ENCODE data around the gene HGF. TPM values are rescaled to one million over a fixed set of nuclear protein-coding genes. Genes with fewer than 3 reads are reported as not detected.

HGF gene
- total and polyA plus RNA-seq, 2 of the 8 experiments (the other 6 are each of a cell fraction or from before 2014, with no cell fraction given): 0.05 to 0.60 TPM

- Histone ChIP-seq H2AFZ (ENCODE audit: low read length) (no peak overlapping the region), H2BK120ac (replicated peaks; ENCODE audit: low read depth, low read length) (no peak overlapping the region), H4K8ac (ENCODE audit: extremely low read depth, insufficient read depth, low read length) (no peak overlapping the region), H4K5ac (ENCODE audit: insufficient read length, low read depth, low read length) (no peak overlapping the region), H3K4me2 (ENCODE audit: insufficient read depth in 1 of 2, low read depth in 2 of 2, low read length in 2 of 2) (no peak overlapping the region), H2BK20ac (ENCODE audit: low read length) (no peak overlapping the region), H4K91ac (replicated peaks; ENCODE audit: insufficient read length, low read length) (no peak overlapping the region), H2BK15ac (ENCODE audit: low read length) (no peak overlapping the region), H2BK5ac (ENCODE audit: low read depth, low read length) (no peak overlapping the region), H2BK12ac (ENCODE audit: low read depth, low read length) (no peak overlapping the region), H3K9me3 (ENCODE audit: insufficient read depth in 2 of 2, low read depth in 1 of 2, low read length in 1 of 2) (no peaks in the 10 kb centered on the region), H3K27me3 (replicated peaks in 1 of 4; ENCODE audit: control insufficient read depth in 3 of 4, extremely low read depth in 1 of 4, insufficient read depth in 3 of 4, low read length in 3 of 4) (no peaks in the 10 kb centered on the region), H3K4me3 (ENCODE audit: extremely low read depth in 1 of 4, insufficient read depth in 2 of 4, low read depth in 3 of 4, low read length in 4 of 4) (no peak overlapping the region), H3K18ac (ENCODE audit: extremely low read depth, low read length) (no peak overlapping the region), H3K4me1 (replicated peaks in 1 of 4; ENCODE audit: control insufficient read depth in 3 of 4, insufficient read depth in 4 of 4, low read length in 3 of 4) (no peaks in the 10 kb centered on the region), H3K79me1 (ENCODE audit: low read depth, low read length) (no peaks in the 10 kb centered on the region), H3K14ac (ENCODE audit: insufficient read length) (no peak overlapping the region), H4K20me1 (replicated peaks in 1 of 2; ENCODE audit: control insufficient read depth in 1 of 2, insufficient read depth in 2 of 2, low read length in 2 of 2) (no peaks in the 10 kb centered on the region), H3K23ac (ENCODE audit: insufficient read length) (no peak overlapping the region), H3K36me3 (ENCODE audit: control insufficient read depth in 2 of 4, insufficient read depth in 4 of 4, low read length in 3 of 4) (no peaks in the 10 kb centered on the region), H3K23me2 (ENCODE audit: low read depth, low read length) (no peaks in the 10 kb centered on the region; the same call in 1 of the 2 replicates), H3K27ac (ENCODE audit: low read depth, low read length) (no peak overlapping the region), H3K79me2 (ENCODE audit: control insufficient read depth in 1 of 2, insufficient read depth in 2 of 2, low read length in 2 of 2) (no peaks in the 10 kb centered on the region), H3K9ac (replicated peaks in 1 of 4; ENCODE audit: extremely low read depth in 1 of 4, low read depth in 3 of 4, low read length in 3 of 4) (no peak overlapping the region), H3K4ac (replicated peaks; ENCODE audit: insufficient read length, low read depth, low read length) (no peak overlapping the region), H3K56ac (replicated peaks; ENCODE audit: insufficient read length, low read depth, low read length) (no peak overlapping the region), H2AK5ac (ENCODE audit: low read depth, low read length) (no peak overlapping the region)
- 80 to 100% methylated on average over 3 to 7 of the region's 7 CpGs for WGBS, 2 experiments (ENCODE audit: extremely low coverage in 1 of 2, insufficient coverage in 1 of 2, insufficient read length in 1 of 2, insufficient replicate concordance in 2 of 2, low coverage in 1 of 2, low lambda C conversion rate in 2 of 2, missing lambda C conversion rate in 1 of 2)
- no peak for TF ChIP-seq POU5F1 (IDR thresholded peaks at IDR 0.05; ENCODE audit: low read depth, low read length)
- ChIA-PET CTCF (ENCODE audit: partially characterized antibody) (no interaction called here), POLR2A (ENCODE audit: partially characterized antibody) (no interaction called here)
- DNase-seq (ENCODE audit: low read depth in 1 of 2, low spot score in 2 of 2): no peak
- FAIRE-seq: no peak
These were observed 33.8 kb downstream of the HGF start for GRCh38 chr7:81736091-81736490.
